Uterus (tissue), 2 donors: Measurements from ENCODE around the gene ACSL3.

Source experiments
- CTCF ChIP-seq, 4 experiments: fragments of 200-600 bp in 2 of 4; fragments of 450-650 bp in 2 of 4; sonication (generic) in 2 of 4; IDR thresholded peaks; one replicate each; pipeline ENCODE4 v1.5.1; 2016 to 2019; ENCODE audit warnings: antibody characterized with exemption in 4 of 4, mild to moderate bottlenecking in 2 of 4, moderate library complexity in 1 of 4
- POLR2A ChIP-seq, 2 donors: fragments of 450-650 bp; IDR thresholded peaks; one replicate each; pipeline ENCODE4 v1.6.1; 2016; ENCODE audit warnings: antibody characterized with exemption in 2 of 2, mild to moderate bottlenecking in 1 of 2, moderate library complexity in 1 of 2

GRCh38 chr2:222835143-222835822 lies 25.6 kb upstream of the ACSL3 start:
- TF ChIP-seq CTCF (IDR thresholded peaks at IDR 0.05) (no peak), POLR2A (IDR thresholded peaks at IDR 0.05) (no peak)
